A673 (cell line): ENCODE results near the gene INCENP. TPM values are rescaled to one million over a fixed set of nuclear protein-coding genes. Genes with fewer than 3 reads are reported as not detected.

Experiments used
- BruUV-seq: library from RNA; stranded (reverse); fragments of 400-500 nt; replicated peaks from 2 replicates; lab custom pipeline; 2021; lab: Mats Ljungman, UMichigan
- CTCF ChIA-PET: fragments of 300-600 bp; sonication (Branson Sonifier 250); formaldehyde crosslinking; loops from one replicate; lab custom pipeline; 2022; ENCODE audit warnings: antibody characterized with exemption; lab: Charles Lee
- POLR2A ChIA-PET: fragments of 300-600 bp; sonication (Branson Sonifier 250); formaldehyde crosslinking; loops from one replicate; lab custom pipeline; 2022; ENCODE audit warnings: antibody characterized with exemption; ENCODE audit not compliant: low non-redundant PET; lab: Charles Lee
- DNase-seq: peaks from one replicate; pipeline ENCODE4 v3.0.0-alpha.2; 2015; ENCODE audit warnings: low spot score
- H3K27ac ChIP-seq: fragments of 200-600 bp; sonication (generic); 2 replicates; pipeline ENCODE4 v1.5.1; 2016; ENCODE audit warnings: mixed run types, low read depth, mild to moderate bottlenecking, mixed read lengths, antibody characterized with exemption, low read length; ENCODE audit not compliant: poor library complexity, severe bottlenecking
- H3K27me3 ChIP-seq: fragments of 200-600 bp; sonication (generic); replicated peaks from 2 replicates; pipeline ENCODE4 v1.6.1; 2017; ENCODE audit warnings: mixed run types, low read depth, mild to moderate bottlenecking, mixed read lengths, antibody characterized with exemption, low read length; ENCODE audit not compliant: insufficient read depth, poor library complexity
- H3K36me3 ChIP-seq: fragments of 200-600 bp; sonication (generic); 2 replicates; pipeline ENCODE4 v1.6.1; 2016; ENCODE audit warnings: mixed run types, mild to moderate bottlenecking, mixed read lengths, antibody characterized with exemption, low read length; ENCODE audit not compliant: insufficient read depth, poor library complexity, severe bottlenecking
- H3K4me1 ChIP-seq: fragments of 200-600 bp; sonication (generic); 2 replicates; pipeline ENCODE4 v1.6.1; 2017; ENCODE audit warnings: mixed run types, mild to moderate bottlenecking, mixed read lengths, antibody characterized with exemption, low read length; ENCODE audit not compliant: insufficient read depth, poor library complexity, severe bottlenecking
- H3K4me3 ChIP-seq: fragments of 200-600 bp; sonication (generic); 2 replicates; pipeline ENCODE4 v1.5.1; 2016; ENCODE audit warnings: low read depth, mixed run types, mild to moderate bottlenecking, mixed read lengths, low read length; ENCODE audit not compliant: poor library complexity, severe bottlenecking
- H3K9me3 ChIP-seq: fragments of 200-600 bp; sonication (generic); 2 replicates; pipeline ENCODE4 v1.6.1; 2016; ENCODE audit warnings: mixed run types, low read depth, mild to moderate bottlenecking, mixed read lengths, antibody characterized with exemption, low read length; ENCODE audit not compliant: poor library complexity, severe bottlenecking
- EZH2 ChIP-seq: fragments of 200-600 bp; sonication (generic); IDR thresholded peaks from 2 replicates; pipeline ENCODE4 v1.6.1; 2017; ENCODE audit warnings: borderline replicate concordance, low read depth, mild to moderate bottlenecking, mixed read lengths, antibody characterized with exemption, low read length; ENCODE audit not compliant: poor library complexity, severe bottlenecking
- intact Hi-C: fragments of 100-400 bp; cut with micrococcal nuclease; formaldehyde crosslinking; loops from one replicate; pipeline ENCODE4 v1.10.0; 2022; ENCODE audit not compliant: unreplicated experiment
- total RNA-seq: library from RNA; stranded (reverse); gene quantifications from 2 replicates; pipeline ENCODE4 v1.2.3, GENCODE V29; 2021
- TF ChIP-seq, protein P1 (sequence below): fragments of 300-800, 200-600 bp; sonication (generic); conservative IDR thresholded peaks from 2 replicates; pipeline ENCODE4 v1.5.1; 2017; ENCODE audit warnings: low read depth, mild to moderate bottlenecking, antibody characterized with exemption, low read length, moderate library complexity, mixed read lengths

The INCENP gene
- total RNA-seq, 1 experiment from 2014 or later = 233 TPM

DNA sequence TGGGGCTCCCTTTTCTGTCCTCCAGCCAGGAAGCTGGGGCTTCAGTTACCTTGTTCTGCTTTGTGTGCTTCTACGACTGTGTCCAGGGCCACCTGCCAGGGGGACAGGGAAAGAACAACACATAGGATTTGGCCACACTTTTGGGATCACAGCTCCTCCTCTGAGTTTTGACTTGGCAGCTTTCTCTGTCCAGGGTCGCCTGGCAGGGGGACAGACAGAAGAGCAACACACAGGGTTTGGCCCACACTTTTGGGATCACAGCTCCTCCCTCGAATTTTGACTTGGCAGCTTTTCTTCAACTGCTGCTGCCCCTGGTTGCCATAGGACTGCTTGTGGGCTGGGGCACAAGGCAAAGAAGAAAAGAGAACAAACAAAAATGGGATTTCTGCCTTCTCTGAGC is 19.1 kb downstream of the INCENP start:
- no peak for TF ChIP-seq EZH2
- TF ChIP-seq, protein P1, sequence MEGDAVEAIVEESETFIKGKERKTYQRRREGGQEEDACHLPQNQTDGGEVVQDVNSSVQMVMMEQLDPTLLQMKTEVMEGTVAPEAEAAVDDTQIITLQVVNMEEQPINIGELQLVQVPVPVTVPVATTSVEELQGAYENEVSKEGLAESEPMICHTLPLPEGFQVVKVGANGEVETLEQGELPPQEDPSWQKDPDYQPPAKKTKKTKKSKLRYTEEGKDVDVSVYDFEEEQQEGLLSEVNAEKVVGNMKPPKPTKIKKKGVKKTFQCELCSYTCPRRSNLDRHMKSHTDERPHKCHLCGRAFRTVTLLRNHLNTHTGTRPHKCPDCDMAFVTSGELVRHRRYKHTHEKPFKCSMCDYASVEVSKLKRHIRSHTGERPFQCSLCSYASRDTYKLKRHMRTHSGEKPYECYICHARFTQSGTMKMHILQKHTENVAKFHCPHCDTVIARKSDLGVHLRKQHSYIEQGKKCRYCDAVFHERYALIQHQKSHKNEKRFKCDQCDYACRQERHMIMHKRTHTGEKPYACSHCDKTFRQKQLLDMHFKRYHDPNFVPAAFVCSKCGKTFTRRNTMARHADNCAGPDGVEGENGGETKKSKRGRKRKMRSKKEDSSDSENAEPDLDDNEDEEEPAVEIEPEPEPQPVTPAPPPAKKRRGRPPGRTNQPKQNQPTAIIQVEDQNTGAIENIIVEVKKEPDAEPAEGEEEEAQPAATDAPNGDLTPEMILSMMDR = no peak
- ChIA-PET CTCF (no interaction called here), POLR2A (interaction anchor here (0.6 kb wide), 1 partner anchor 14 kb away, joined by 16 read pairs; no protein-coding TSS in a partner anchor)
- DNase-seq = no peak
- Histone ChIP-seq H3K27ac (no peak overlapping the region), H3K9me3 (no peaks in the 10 kb centered on the region), H3K27me3 (no peaks in the 10 kb centered on the region), H3K4me1 (no peaks in the 10 kb centered on the region), H3K36me3 (peaks cover 99% of the 10 kb centered on the region), H3K4me3 (no peak overlapping the region)
- no TSS peak for BruUV-seq
- intact Hi-C loops = no loop called here

DNA sequence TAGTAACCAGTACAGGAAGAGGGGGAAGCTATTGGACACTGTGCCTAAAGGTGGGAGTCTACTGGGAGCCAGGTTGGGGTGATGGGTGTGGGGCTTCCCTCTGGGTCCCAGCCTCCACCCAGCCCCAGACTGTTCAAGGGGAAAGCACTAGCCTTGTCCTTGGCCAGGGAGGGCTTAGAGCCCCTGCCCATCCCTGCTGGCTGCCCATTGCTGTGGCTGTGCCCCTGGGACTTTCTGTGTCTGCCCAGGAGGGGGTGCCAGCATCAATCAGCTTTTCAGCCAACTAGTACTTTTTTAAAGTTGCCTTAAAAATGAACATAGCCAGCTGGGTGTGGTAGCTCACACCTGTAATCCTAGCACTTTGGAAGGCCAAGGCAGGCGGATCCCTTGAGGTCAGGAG is 19.9 kb downstream of the INCENP start:
- Histone ChIP-seq H3K4me3 (no peak overlapping the region), H3K36me3 (peaks cover 99% of the 10 kb centered on the region), H3K9me3 (no peaks in the 10 kb centered on the region), H3K27ac (no peak overlapping the region), H3K27me3 (no peaks in the 10 kb centered on the region), H3K4me1 (no peaks in the 10 kb centered on the region)
- ChIA-PET POLR2A (interaction anchor here (0.6 to 0.7 kb wide), 2 partner anchors 11 to 13 kb away, joined by 9 to 10 read pairs; no protein-coding TSS in a partner anchor), CTCF (interaction anchor here (0.6 kb wide), 1 partner anchor 13 kb away, joined by 6 read pairs; no protein-coding TSS in a partner anchor)
- no peak for TF ChIP-seq EZH2
- TF ChIP-seq, protein P1 = 0 out of 2 replicates have a peak, but pooled peaks have one; percentile 17
- TSS peak; percentile 10 for BruUV-seq
- intact Hi-C loops = no loop called here
- no peak for DNase-seq

DNA sequence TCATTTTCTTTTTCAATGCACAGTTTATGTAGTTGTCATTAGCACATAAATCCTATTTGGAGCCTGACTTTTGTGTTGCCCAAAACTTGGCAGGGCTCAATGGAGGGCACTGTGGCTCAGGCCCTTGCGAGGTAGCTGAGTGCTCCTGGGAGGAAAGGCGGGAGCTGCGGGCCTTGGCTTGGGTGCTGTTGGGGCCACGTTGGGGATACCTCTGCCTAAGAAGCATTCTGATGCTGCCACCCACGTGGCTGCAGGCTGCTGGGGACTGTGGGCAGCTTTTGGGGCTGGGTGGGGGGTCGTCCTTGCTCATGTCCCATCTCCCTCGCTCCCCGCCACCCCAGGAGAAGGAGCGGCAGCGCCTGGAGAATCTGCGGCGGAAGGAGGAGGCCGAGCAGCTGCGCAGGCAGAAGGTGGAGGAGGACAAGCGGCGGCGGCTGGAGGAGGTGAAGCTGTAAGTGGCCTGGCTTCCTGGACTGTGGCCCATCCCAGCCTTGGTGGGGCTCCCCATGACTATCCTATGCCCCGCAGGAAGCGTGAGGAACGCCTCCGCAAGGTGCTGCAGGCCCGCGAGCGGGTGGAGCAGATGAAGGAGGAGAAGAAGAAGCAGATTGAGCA is 20.9 kb downstream of the INCENP start:
- H3K27ac ChIP-seq = no peak overlapping the region
- CTCF ChIA-PET = no interaction called here
- intact Hi-C loops = no loop called here
- H3K4me1 ChIP-seq = no peaks in the 10 kb centered on the region
- H3K27me3 ChIP-seq = no peaks in the 10 kb centered on the region
- H3K4me3 ChIP-seq = no peak overlapping the region
- POLR2A ChIA-PET = no interaction called here
- no peak for DNase-seq
- TF ChIP-seq, protein P1 = no peak
- TF ChIP-seq EZH2 = no peak
- H3K9me3 ChIP-seq = no peaks in the 10 kb centered on the region
- H3K36me3 ChIP-seq = peaks cover 99% of the 10 kb centered on the region
- no TSS peak for BruUV-seq
